ENCODE results near the gene UROC1.

DNA sequence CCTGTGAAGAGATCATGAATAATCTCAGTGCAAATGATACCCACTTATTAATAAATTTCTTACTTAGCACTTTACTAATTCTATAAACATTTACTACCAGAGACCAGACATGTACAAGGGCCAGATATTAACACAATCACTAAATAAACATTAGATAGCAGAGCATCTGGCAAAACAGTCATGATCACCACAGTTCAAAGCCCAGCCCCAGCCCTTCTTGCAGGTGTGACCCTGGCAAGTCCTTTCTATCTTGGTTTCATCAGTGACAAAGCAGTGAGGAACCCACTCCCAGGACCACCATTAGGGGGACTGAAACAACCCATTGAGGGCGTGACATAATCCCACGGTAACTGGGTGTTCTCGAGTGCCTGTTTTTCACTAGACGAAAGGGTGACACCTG, 53.5 kb downstream of the UROC1 start:
- TF ChIP-seq CHD2 (IDR thresholded peaks at IDR 0.05; ENCODE audit: low read depth, low read length): no peak
- no peak for TF ChIP-seq EP300 (IDR thresholded peaks at IDR 0.05; ENCODE audit: low read depth in 2 of 2, low read length in 2 of 2)
- TF ChIP-seq EP300 (CRISPR knock-in tag; IDR thresholded peaks at IDR 0.05; ENCODE audit: borderline replicate concordance): no peak
- TF ChIP-seq, protein P1, sequence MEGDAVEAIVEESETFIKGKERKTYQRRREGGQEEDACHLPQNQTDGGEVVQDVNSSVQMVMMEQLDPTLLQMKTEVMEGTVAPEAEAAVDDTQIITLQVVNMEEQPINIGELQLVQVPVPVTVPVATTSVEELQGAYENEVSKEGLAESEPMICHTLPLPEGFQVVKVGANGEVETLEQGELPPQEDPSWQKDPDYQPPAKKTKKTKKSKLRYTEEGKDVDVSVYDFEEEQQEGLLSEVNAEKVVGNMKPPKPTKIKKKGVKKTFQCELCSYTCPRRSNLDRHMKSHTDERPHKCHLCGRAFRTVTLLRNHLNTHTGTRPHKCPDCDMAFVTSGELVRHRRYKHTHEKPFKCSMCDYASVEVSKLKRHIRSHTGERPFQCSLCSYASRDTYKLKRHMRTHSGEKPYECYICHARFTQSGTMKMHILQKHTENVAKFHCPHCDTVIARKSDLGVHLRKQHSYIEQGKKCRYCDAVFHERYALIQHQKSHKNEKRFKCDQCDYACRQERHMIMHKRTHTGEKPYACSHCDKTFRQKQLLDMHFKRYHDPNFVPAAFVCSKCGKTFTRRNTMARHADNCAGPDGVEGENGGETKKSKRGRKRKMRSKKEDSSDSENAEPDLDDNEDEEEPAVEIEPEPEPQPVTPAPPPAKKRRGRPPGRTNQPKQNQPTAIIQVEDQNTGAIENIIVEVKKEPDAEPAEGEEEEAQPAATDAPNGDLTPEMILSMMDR (CRISPR knock-in tag; IDR thresholded peaks at IDR 0.05): no peak
- TF ChIP-seq SMC3 (IDR thresholded peaks at IDR 0.05; ENCODE audit: low read length): no peak
- TF ChIP-seq, protein P2, sequence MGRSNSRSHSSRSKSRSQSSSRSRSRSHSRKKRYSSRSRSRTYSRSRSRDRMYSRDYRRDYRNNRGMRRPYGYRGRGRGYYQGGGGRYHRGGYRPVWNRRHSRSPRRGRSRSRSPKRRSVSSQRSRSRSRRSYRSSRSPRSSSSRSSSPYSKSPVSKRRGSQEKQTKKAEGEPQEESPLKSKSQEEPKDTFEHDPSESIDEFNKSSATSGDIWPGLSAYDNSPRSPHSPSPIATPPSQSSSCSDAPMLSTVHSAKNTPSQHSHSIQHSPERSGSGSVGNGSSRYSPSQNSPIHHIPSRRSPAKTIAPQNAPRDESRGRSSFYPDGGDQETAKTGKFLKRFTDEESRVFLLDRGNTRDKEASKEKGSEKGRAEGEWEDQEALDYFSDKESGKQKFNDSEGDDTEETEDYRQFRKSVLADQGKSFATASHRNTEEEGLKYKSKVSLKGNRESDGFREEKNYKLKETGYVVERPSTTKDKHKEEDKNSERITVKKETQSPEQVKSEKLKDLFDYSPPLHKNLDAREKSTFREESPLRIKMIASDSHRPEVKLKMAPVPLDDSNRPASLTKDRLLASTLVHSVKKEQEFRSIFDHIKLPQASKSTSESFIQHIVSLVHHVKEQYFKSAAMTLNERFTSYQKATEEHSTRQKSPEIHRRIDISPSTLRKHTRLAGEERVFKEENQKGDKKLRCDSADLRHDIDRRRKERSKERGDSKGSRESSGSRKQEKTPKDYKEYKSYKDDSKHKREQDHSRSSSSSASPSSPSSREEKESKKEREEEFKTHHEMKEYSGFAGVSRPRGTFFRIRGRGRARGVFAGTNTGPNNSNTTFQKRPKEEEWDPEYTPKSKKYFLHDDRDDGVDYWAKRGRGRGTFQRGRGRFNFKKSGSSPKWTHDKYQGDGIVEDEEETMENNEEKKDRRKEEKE (IDR thresholded peaks at IDR 0.05): no peak
- TF ChIP-seq TSC22D2 (CRISPR knock-in tag; IDR thresholded peaks at IDR 0.05; ENCODE audit: borderline replicate concordance): no peak
- no peak for TF ChIP-seq ZFP90 (CRISPR knock-in tag; IDR thresholded peaks at IDR 0.05; ENCODE audit: borderline replicate concordance)
